Fibroblast of the aortic adventitia (primary cell): ENCODE data around the gene TBX5. TPM values are rescaled to one million over a fixed set of nuclear protein-coding genes. Genes with fewer than 3 reads are reported as not detected.

ENCODE experiments used
- DNase-seq: peaks from one replicate; pipeline ENCODE4 v3.0.0-alpha.2; 2010; ENCODE audit warnings: low read depth
- H3K4me3 ChIP-seq: 2 replicates; pipeline ENCODE4 v1.5.1; 2011; ENCODE audit warnings: low read depth, mild to moderate bottlenecking, control low read depth, low read length, moderate library complexity
- total RNA-seq: library from RNA; depleted of rRNA; stranded (reverse); fragments of >200 nt; gene quantifications from 2 replicates; pipeline ENCODE4 v1.2.3, GENCODE V29; 2012; ENCODE audit warnings: low replicate concordance
- TF ChIP-seq, protein P1 (sequence below): IDR thresholded peaks from 2 replicates; pipeline ENCODE4 v1.5.1; 2011; ENCODE audit warnings: mild to moderate bottlenecking, low read length, control low read depth, inconsistent platforms; ENCODE audit not compliant: insufficient read depth

Gene TBX5
- total RNA-seq, 1 donor: not detected

DNA sequence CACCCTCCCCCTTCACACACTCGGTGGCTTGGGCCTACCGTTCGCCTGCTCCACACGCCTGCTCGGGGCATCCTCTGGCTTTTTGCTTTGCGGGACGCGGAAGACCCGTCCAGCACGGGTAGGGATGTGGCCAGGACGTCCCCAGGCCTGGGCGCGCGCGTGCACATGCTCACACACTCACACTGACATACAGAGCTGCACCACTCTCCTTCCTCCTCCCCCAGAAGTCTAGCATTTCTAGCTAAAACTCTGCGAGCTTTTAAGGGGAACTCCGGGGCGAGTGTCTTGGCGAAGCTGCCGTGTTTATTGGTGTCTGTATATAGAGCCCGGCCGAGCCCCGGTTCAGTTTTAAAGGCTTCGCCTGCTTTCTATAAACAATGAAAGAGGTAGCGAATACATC lies 5.0 kb downstream of the TBX5 start:
- no peak for DNase-seq
- no peak overlapping the region for H3K4me3 ChIP-seq
- TF ChIP-seq, protein P1, sequence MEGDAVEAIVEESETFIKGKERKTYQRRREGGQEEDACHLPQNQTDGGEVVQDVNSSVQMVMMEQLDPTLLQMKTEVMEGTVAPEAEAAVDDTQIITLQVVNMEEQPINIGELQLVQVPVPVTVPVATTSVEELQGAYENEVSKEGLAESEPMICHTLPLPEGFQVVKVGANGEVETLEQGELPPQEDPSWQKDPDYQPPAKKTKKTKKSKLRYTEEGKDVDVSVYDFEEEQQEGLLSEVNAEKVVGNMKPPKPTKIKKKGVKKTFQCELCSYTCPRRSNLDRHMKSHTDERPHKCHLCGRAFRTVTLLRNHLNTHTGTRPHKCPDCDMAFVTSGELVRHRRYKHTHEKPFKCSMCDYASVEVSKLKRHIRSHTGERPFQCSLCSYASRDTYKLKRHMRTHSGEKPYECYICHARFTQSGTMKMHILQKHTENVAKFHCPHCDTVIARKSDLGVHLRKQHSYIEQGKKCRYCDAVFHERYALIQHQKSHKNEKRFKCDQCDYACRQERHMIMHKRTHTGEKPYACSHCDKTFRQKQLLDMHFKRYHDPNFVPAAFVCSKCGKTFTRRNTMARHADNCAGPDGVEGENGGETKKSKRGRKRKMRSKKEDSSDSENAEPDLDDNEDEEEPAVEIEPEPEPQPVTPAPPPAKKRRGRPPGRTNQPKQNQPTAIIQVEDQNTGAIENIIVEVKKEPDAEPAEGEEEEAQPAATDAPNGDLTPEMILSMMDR: no peak

DNA sequence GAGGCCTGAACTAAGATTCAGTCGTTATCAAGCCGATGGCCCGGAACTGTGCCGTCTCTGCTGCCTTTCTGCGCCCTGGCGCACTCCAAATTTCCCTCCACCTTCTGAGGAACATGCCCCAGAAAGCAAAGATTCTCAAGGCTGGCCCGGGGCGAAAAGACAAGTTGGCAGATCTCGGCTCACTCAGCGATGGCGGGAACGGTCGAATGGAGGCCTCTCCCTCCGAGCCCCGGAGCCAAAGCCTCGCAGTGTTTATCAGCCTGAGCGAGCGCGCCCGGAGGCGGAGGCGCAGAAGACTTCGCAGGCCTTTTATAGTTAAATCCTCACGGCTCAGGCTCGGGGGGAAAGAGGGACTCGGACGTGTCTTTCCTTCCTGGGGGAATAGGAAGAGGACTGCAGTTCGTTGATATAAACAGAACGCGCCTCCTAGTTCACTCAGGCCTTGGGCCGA lies 5.6 kb downstream of the TBX5 start:
- no peak for DNase-seq
- TF ChIP-seq, protein P1: no peak
- no peak overlapping the region for H3K4me3 ChIP-seq

DNA sequence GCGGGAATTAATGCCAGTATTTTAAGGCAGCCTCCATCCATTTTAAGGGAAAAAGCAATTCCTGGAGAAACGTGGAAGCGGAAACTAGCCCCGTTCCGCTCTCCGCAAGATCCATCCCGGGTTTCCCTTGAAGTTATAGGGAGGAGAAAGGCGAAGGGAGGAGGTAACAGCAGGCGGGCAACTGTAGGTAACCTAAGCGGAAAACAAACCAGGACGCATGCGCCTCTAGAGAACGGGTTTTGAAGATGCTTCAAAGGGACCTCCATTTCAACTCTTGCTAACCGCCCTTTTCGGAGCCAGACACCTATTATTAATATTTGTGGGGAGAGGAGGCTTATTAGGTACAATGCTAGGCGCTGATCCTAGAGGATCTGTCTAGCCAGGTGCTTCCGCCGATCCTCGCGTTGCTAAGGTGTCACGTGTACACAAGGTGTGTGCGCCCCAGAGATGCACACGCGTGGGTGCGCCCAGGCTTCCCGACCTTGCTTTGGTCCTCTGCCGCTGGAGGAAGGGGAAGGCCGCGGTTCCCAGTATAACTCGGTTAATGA lies 6.2 kb downstream of the TBX5 start:
- no peak overlapping the region for H3K4me3 ChIP-seq
- no peak for DNase-seq

DNA sequence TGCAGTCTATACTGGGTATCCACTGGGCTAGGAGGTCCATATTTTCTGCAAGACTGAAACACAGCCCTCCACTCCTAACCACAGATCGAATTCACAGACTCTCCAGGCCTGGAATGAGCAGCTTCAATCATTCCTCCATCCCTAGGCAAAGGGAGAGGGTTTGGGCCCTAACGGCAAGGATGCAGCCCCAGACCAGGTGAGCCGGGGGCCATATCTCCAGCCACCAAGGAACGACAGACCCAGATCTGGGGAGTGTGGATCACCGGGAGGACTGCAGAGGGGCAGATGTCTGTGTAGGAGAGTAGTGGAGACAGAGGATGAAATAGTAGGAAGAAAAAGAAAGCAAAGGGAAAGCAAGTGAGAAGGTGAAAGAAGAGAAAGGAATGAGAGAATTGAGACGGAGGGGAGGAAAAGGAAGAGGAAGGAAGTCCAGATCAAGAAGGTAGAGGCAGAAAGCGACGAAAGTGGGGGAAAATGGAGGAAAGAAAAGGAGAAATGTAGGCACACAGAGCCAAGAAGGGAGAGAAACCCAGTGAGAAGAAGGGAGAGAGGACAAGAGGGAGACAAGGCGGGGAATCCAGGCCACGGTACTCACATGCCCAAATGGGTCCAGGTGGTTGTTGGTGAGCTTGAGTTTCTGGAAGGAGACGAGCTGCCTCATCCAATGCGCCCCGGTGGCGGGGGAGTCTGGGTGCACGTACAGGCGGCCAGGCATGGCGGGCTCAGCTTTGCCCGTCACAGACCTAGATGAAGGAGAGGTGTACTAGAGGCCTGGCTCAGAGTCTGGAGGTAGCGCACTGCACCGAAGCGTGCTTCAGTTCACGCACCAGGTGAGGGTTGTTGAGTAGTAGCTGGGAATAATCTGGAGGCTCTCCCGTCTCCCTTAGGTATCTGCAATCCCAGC lies 7.7 kb downstream of the TBX5 start:
- TF ChIP-seq, protein P1: no peak
- DNase-seq: no peak
- H3K4me3 ChIP-seq: no peak overlapping the region

More for the DNA sequence above, 6.2 kb downstream of the TBX5 start:
- TF ChIP-seq, protein P1: no peak

DNA sequence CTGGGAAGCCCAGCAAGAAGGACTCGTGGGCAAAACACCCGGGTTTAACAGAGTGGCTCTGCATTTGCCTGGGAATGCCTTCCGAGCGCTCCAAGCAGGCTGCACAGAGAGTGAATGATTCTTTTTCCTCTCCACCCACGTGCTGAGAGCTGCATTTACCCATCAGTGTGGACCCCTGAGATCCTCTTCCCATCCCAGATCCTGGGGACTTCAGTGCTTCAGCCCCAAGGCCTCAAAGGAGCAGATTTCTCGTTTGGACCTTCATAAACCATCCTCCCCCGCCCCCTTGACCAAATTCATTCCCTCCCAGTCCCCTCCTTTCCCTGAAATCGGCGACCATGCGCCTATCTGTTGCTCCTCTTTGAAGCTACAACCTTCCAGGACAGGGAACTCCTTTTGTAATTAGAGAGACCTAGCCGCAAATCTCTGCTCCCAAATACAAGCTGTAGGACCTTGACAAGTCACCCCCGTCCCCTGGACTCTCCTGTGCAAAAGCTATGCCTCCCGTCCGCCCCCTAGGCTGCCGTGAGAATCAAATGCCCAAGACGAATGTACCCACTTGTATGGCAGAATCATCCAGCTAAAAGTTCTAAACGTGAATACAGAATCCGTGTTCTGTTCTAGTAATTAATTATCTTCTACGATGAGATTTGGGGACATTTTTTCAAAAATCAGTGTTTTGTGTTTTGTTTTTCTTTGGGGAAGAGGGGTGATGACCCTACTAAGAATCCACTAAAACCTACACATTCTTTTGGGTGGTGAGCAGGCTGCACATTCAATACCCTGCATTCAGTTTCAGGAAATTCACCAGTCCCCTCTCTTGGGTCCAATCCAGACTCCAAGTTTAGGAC lies 8.8 kb downstream of the TBX5 start:
- no peak overlapping the region for H3K4me3 ChIP-seq
- DNase-seq: no peak
- TF ChIP-seq, protein P1: no peak

DNA sequence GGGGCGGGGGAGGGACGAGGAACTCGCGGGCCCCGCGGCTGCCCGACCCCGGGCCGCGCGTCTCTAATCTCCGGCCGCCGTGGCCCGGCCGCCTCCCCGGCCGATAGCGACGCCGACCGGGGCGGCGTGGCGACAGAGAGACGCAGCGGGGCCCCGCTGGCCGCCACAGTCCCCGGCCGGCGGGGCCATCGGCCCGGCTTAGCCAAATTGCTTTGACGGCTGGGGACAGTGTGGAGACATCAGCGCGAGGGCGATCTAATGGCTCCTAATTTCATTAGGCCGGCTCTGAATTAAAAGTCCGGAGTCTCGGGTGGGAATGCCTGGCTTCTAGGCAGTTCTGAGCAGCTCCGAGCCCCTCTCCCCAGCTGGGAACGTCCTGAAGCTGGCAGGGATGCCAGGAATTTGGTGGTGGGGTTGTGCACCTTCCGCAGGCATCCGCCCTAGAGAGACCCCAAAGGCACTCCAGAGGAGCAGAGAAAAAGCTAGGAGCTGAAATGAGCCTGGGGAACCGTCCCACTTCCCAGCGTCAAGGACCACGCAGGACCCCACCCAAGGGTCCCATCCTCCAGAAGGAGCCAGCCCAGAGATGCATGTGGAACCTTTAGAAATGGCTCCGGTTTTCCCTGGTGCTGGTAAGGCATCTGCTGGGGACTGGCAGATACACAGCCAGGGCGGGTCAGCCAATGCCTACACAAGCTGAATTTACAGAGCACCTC lies 9.6 kb downstream of the TBX5 start:
- TF ChIP-seq, protein P1: no peak
- no peak overlapping the region for H3K4me3 ChIP-seq
- DNase-seq: no peak
